H9 (cell line): Measurements from ENCODE around the gene MSLN. TPM values are rescaled to one million over a fixed set of nuclear protein-coding genes. Genes with fewer than 3 reads are reported as not detected.

Experiments used
- DNase-seq: peaks from one replicate; pipeline ENCODE4 v3.0.0-alpha.2; 2017
- H2AFZ ChIP-seq: one replicate; pipeline ENCODE4 v1.6.1; 2013; ENCODE audit warnings: mild to moderate bottlenecking, low read length, control low read depth, moderate library complexity
- H2AK5ac ChIP-seq: 2 replicates; pipeline ENCODE4 v1.6.1; 2013; ENCODE audit warnings: low read length, control low read depth, mixed read lengths; ENCODE audit not compliant: insufficient read length
- H2BK120ac ChIP-seq: one replicate; pipeline ENCODE4 v1.6.1; 2013; ENCODE audit warnings: low read depth, mild to moderate bottlenecking, low read length, control low read depth, inconsistent platforms; ENCODE audit not compliant: poor library complexity, severe bottlenecking
- H2BK12ac ChIP-seq: 2 replicates; pipeline ENCODE4 v1.6.1; 2013; ENCODE audit warnings: low read length, control low read depth, mixed read lengths, low read depth; ENCODE audit not compliant: insufficient read length
- H2BK15ac ChIP-seq: 2 replicates; pipeline ENCODE4 v1.6.1; 2013; ENCODE audit warnings: low read depth, low read length, control low read depth
- H2BK20ac ChIP-seq: one replicate; pipeline ENCODE4 v1.6.1; 2013; ENCODE audit warnings: low read depth, mild to moderate bottlenecking, low read length, control low read depth, inconsistent platforms; ENCODE audit not compliant: poor library complexity, severe bottlenecking
- H2BK5ac ChIP-seq: 2 replicates; pipeline ENCODE4 v1.6.1; 2013; ENCODE audit warnings: low read length, control low read depth, mixed read lengths; ENCODE audit not compliant: insufficient read length
- H3K14ac ChIP-seq: 2 replicates; pipeline ENCODE4 v1.6.1; 2013; ENCODE audit warnings: low read length, control low read depth; ENCODE audit not compliant: insufficient read depth
- H3K18ac ChIP-seq: 2 replicates; pipeline ENCODE4 v1.6.1; 2013; ENCODE audit warnings: low read depth, mild to moderate bottlenecking, mixed read lengths, low read length, control low read depth; ENCODE audit not compliant: insufficient read length
- H3K23ac ChIP-seq: 2 replicates; pipeline ENCODE4 v1.6.1; 2013; ENCODE audit warnings: low read length, control low read depth, mixed read lengths, low read depth; ENCODE audit not compliant: insufficient read length
- H3K23me2 ChIP-seq: 2 replicates; pipeline ENCODE4 v1.6.1; 2013; ENCODE audit warnings: low read depth, mild to moderate bottlenecking, mixed read lengths, low read length, control low read depth; ENCODE audit not compliant: insufficient read length, poor library complexity, severe bottlenecking
- H3K27ac ChIP-seq: 2 replicates; pipeline ENCODE4 v1.5.1; 2013; ENCODE audit warnings: low read length, control low read depth, mixed read lengths, low read depth; ENCODE audit not compliant: insufficient read length
- H3K27me3 ChIP-seq: 2 replicates; pipeline ENCODE4 v1.6.1; 2013; ENCODE audit warnings: low read length, control low read depth, inconsistent platforms; ENCODE audit not compliant: insufficient read depth
- H3K4ac ChIP-seq: 2 replicates; pipeline ENCODE4 v1.6.1; 2013; ENCODE audit warnings: low read depth, mild to moderate bottlenecking, control low read depth, inconsistent platforms, low read length, moderate library complexity
- H3K4me1 ChIP-seq: 2 replicates; pipeline ENCODE4 v1.6.1; 2013; ENCODE audit warnings: low read length, control low read depth, inconsistent platforms; ENCODE audit not compliant: insufficient read depth
- H3K4me2 ChIP-seq: 2 replicates; pipeline ENCODE4 v1.6.1; 2013; ENCODE audit warnings: low read length, control low read depth, mixed read lengths; ENCODE audit not compliant: insufficient read length, insufficient read depth
- H3K56ac ChIP-seq: 2 replicates; pipeline ENCODE4 v1.6.1; 2013; ENCODE audit warnings: low read depth, mild to moderate bottlenecking, mixed read lengths, low read length, control low read depth; ENCODE audit not compliant: insufficient read length
- H3K79me1 ChIP-seq: 2 replicates; pipeline ENCODE4 v1.6.1; 2013; ENCODE audit warnings: low read depth, mild to moderate bottlenecking, moderate library complexity, low read length, control low read depth, inconsistent platforms; ENCODE audit not compliant: insufficient read depth, poor library complexity, severe bottlenecking
- H3K79me2 ChIP-seq: 2 replicates; pipeline ENCODE4 v1.6.1; 2013; ENCODE audit warnings: low read length, control low read depth, inconsistent platforms; ENCODE audit not compliant: insufficient read depth
- H3K9ac ChIP-seq: 2 replicates; pipeline ENCODE4 v1.6.1; 2013; ENCODE audit warnings: low read length, control low read depth, mixed read lengths; ENCODE audit not compliant: insufficient read length; ENCODE audit errors: extremely low read depth
- H3K9me3 ChIP-seq: one replicate; pipeline ENCODE4 v1.6.1; 2013; ENCODE audit warnings: low read depth, low read length, inconsistent platforms; ENCODE audit not compliant: control insufficient read depth
- H3T11ph ChIP-seq: one replicate; pipeline ENCODE4 v1.6.1; 2013; ENCODE audit warnings: mild to moderate bottlenecking, low read length, control low read depth, inconsistent platforms
- H4K20me1 ChIP-seq: one replicate; pipeline ENCODE4 v1.6.1; 2013; ENCODE audit not compliant: control insufficient read depth, insufficient read length, insufficient read depth
- H4K5ac ChIP-seq: 2 replicates; pipeline ENCODE4 v1.6.1; 2013; ENCODE audit warnings: low read depth, mild to moderate bottlenecking, mixed read lengths, low read length, control low read depth; ENCODE audit not compliant: insufficient read length
- H4K8ac ChIP-seq: replicated peaks from 2 replicates; pipeline ENCODE4 v1.6.1; 2013; ENCODE audit warnings: low read length, control low read depth, mixed read lengths, low read depth; ENCODE audit not compliant: insufficient read length
- H4K91ac ChIP-seq: 2 replicates; pipeline ENCODE4 v1.6.1; 2013; ENCODE audit warnings: low read depth, mild to moderate bottlenecking, moderate library complexity, mixed read lengths, low read length, control low read depth; ENCODE audit not compliant: insufficient read length
- H3K27ac Mint-ChIP-seq, 3 experiments: 2 replicates in 2 of 3; 3 replicates in 1 of 3; pipeline ENCODE4 v1.8.0; 2020 to 2021; ENCODE audit warnings: mixed read lengths in 3 of 3, mild to moderate bottlenecking in 1 of 3, moderate library complexity in 1 of 3
- H3K27me3 Mint-ChIP-seq: 2 replicates; pipeline ENCODE4 v1.8.0; 2021; ENCODE audit warnings: low read depth, mild to moderate bottlenecking, moderate library complexity, mixed read lengths
- H3K36me3 Mint-ChIP-seq, 3 experiments: 2 replicates in 2 of 3; 3 replicates in 1 of 3; pipeline ENCODE4 v1.8.0; 2020 to 2021; ENCODE audit warnings: low read depth in 3 of 3, mixed read lengths in 3 of 3; ENCODE audit not compliant: insufficient read depth in 1 of 3
- H3K4me1 Mint-ChIP-seq, 2 experiments: 2 replicates each; pipeline ENCODE4 v1.8.0; 2020; ENCODE audit warnings: mixed read lengths in 2 of 2
- H3K4me3 Mint-ChIP-seq, 2 experiments: 2 replicates in 1 of 2; 3 replicates in 1 of 2; pipeline ENCODE4 v1.8.0; 2020 to 2021; ENCODE audit warnings: mild to moderate bottlenecking in 2 of 2, mixed read lengths in 2 of 2, moderate library complexity in 1 of 2
- H3K9me3 Mint-ChIP-seq, 2 experiments: 2 replicates in 1 of 2; 3 replicates in 1 of 2; pipeline ENCODE4 v1.8.0; 2020; ENCODE audit warnings: mild to moderate bottlenecking in 2 of 2, mixed read lengths in 2 of 2, moderate library complexity in 1 of 2
- WGBS: extraction: QIAGEN DNeasy Blood & Tissue Kit; methylation state at CpG from one replicate; pipeline ENCODE4 v1.1.7; 2013; ENCODE audit warnings: missing lambda C conversion rate, low lambda C conversion rate, mixed read lengths; ENCODE audit not compliant: insufficient read length; ENCODE audit errors: extremely low coverage; 5-methylcytosine and 5-hydroxymethylcytosine counted together
- total RNA-seq: library from RNA; stranded (reverse); gene quantifications from 2 replicates; pipeline ENCODE4 v1.2.1, GENCODE V29; 2021
- TF ChIP-seq, protein P1 (sequence below): fragments of 200-600 bp; sonication (generic); conservative IDR thresholded peaks from 3 replicates; pipeline ENCODE4 v1.8.0; 2021; ENCODE audit warnings: antibody characterized with exemption, mild to moderate bottlenecking

MSLN gene
- total RNA-seq, 1 experiment from 2014 or later: 0.22 TPM

DNA sequence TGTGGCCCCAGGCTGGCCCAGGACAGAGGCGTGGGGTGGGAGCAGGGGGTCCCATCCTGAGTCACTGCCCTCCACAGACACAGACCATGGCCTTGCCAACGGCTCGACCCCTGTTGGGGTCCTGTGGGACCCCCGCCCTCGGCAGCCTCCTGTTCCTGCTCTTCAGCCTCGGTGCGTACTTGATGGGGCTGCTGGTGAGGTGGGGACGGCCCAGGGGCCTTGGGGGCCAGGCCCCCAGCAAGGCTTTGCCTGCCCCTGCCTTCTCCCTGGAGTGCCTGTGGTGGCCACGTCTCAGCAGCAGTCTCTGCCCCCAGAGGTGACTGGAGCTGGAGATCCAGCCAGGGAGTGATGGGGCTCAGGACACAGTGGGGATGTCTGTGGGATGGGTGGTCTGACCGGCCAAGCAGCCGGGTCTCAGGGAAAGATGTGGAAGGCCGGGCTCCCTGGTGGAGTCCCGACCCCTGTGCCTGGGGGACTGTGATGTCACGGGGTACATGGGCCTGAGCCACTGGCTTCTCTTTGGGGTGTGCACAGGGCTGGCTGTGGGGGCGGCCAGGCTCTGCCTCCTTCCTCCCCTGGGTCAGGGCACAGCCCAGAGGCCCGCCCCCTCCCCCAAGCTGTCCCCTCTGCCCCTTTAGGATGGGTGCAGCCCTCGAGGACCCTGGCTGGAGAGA lies 2.2 kb downstream of the MSLN start:
- no peak overlapping the region for H3T11ph ChIP-seq
- no peaks in the 10 kb centered on the region for H3K36me3 Mint-ChIP-seq
- H3K27ac Mint-ChIP-seq: no peak overlapping the region
- H3K4me1 ChIP-seq: no peaks in the 10 kb centered on the region
- H2BK5ac ChIP-seq: no peak overlapping the region
- peaks cover 2 to 7% of the 10 kb centered on the region in 2 experiments; a peak in 3 of 4 replicates for H3K4me1 Mint-ChIP-seq
- no peak overlapping the region for H3K18ac ChIP-seq
- H3K9me3 Mint-ChIP-seq: no peaks in the 10 kb centered on the region
- H4K20me1 ChIP-seq: no peaks in the 10 kb centered on the region
- no peaks in the 10 kb centered on the region for H3K27me3 ChIP-seq
- H4K91ac ChIP-seq: no peak overlapping the region
- H3K23me2 ChIP-seq: no peaks in the 10 kb centered on the region
- TF ChIP-seq, protein P1, sequence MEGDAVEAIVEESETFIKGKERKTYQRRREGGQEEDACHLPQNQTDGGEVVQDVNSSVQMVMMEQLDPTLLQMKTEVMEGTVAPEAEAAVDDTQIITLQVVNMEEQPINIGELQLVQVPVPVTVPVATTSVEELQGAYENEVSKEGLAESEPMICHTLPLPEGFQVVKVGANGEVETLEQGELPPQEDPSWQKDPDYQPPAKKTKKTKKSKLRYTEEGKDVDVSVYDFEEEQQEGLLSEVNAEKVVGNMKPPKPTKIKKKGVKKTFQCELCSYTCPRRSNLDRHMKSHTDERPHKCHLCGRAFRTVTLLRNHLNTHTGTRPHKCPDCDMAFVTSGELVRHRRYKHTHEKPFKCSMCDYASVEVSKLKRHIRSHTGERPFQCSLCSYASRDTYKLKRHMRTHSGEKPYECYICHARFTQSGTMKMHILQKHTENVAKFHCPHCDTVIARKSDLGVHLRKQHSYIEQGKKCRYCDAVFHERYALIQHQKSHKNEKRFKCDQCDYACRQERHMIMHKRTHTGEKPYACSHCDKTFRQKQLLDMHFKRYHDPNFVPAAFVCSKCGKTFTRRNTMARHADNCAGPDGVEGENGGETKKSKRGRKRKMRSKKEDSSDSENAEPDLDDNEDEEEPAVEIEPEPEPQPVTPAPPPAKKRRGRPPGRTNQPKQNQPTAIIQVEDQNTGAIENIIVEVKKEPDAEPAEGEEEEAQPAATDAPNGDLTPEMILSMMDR: no peak
- H3K56ac ChIP-seq: no peak overlapping the region
- no peak overlapping the region for H2AFZ ChIP-seq
- H3K27ac ChIP-seq: no peak overlapping the region
- WGBS: no CpG with 5 or more reads among the region's 17 CpGs
- no peak overlapping the region for H2BK20ac ChIP-seq
- H4K8ac ChIP-seq: no peak overlapping the region
- H4K5ac ChIP-seq: no peak overlapping the region
- no peak overlapping the region for H3K4me2 ChIP-seq
- no peak for DNase-seq
- no peaks in the 10 kb centered on the region for H3K79me1 ChIP-seq
- H3K23ac ChIP-seq: no peak overlapping the region
- H3K9me3 ChIP-seq: no peaks in the 10 kb centered on the region
- peaks cover 12% of the 10 kb centered on the region for H3K27me3 Mint-ChIP-seq
- no peak overlapping the region for H3K4me3 Mint-ChIP-seq
- H2BK120ac ChIP-seq: no peak overlapping the region
- no peak overlapping the region for H2BK15ac ChIP-seq
- no peak overlapping the region for H3K14ac ChIP-seq
- H2AK5ac ChIP-seq: no peak overlapping the region
- no peaks in the 10 kb centered on the region for H3K79me2 ChIP-seq
- H3K4ac ChIP-seq: no peak overlapping the region
- no peak overlapping the region for H3K9ac ChIP-seq
- no peak overlapping the region for H2BK12ac ChIP-seq
